GM18517 (cell line): ENCODE results near the gene SYT12.
"Not testable (repeated sequence)": the region's sequence is repeated elsewhere in the genome, so short reads cannot be mapped to it uniquely, and the experiment has no call there.

Experiments
- ATAC-seq: cut with Tn5 transposase; IDR thresholded peaks from one replicate; pipeline ENCODE4 v1.9.1; 2021; ENCODE audit warnings: mild to moderate bottlenecking, moderate library complexity; ENCODE audit not compliant: unreplicated experiment

Gene SYT12

GRCh38 chr11:67022961-67023956, at the start of gene SYT12:
Gene SYT12 (plus strand): TSS chr11:67023134. CDS start chr11:67030145, 7,011 bp downstream.
- no peak for ATAC-seq

GRCh38 chr11:66973956-66974580, 48.9 kb upstream of the SYT12 start:
- ATAC-seq = no peak

GRCh38 chr11:66974724-66975404, 48.1 kb upstream of the SYT12 start, which contains the start of gene C11orf86:
Gene C11orf86 (plus strand): TSS chr11:66975304. CDS start chr11:66975363, 59 bp downstream.
- ATAC-seq = no peak

- ATAC-seq = no peak
These were observed 47.4 kb upstream of the SYT12 start for GRCh38 chr11:66975405-66976027.

- ATAC-seq = no peak
These were observed 46.9 kb upstream of the SYT12 start for GRCh38 chr11:66976028-66976467.

GRCh38 chr11:66976925-66977324, 46.0 kb upstream of the SYT12 start:
- ATAC-seq = no peak

GRCh38 chr11:66978229-66978628, 44.7 kb upstream of the SYT12 start:
- ATAC-seq = no peak

- ATAC-seq = no peak
These were observed 44.2 kb upstream of the SYT12 start for GRCh38 chr11:66978717-66979116.

- no peak for ATAC-seq
These were observed 43.5 kb upstream of the SYT12 start for GRCh38 chr11:66979336-66979980.

- no peak for ATAC-seq
These were observed 40.9 kb upstream of the SYT12 start for GRCh38 chr11:66981976-66982578.

GRCh38 chr11:66983275-66983924, 39.5 kb upstream of the SYT12 start:
- ATAC-seq = no peak

GRCh38 chr11:66985508-66986177, 37.3 kb upstream of the SYT12 start:
- ATAC-seq = no peak

GRCh38 chr11:66986178-66986545, 36.8 kb upstream of the SYT12 start:
- no peak for ATAC-seq

- no peak for ATAC-seq
These were observed 35.7 kb upstream of the SYT12 start for GRCh38 chr11:66987158-66987620.

GRCh38 chr11:66987924-66988637, 34.9 kb upstream of the SYT12 start:
- ATAC-seq = no peak

GRCh38 chr11:66988741-66989140, 34.2 kb upstream of the SYT12 start:
- ATAC-seq = not testable (repeated sequence)

- ATAC-seq = not testable (repeated sequence)
These were observed 33.6 kb upstream of the SYT12 start for GRCh38 chr11:66989360-66989759.

GRCh38 chr11:66992041-66992440, 30.9 kb upstream of the SYT12 start:
- no peak for ATAC-seq
